Peyer's patch (tissue), 4 donors: ENCODE results near the gene CYFIP1. TPM values are rescaled to one million over a fixed set of nuclear protein-coding genes. Genes with fewer than 3 reads are reported as not detected.
"Not testable (repeated sequence)": the region's sequence is repeated elsewhere in the genome, so short reads cannot be mapped to it uniquely, and the experiment has no call there.

ENCODE experiments used
- DNase-seq, 3 donors: peaks; one replicate each; pipeline ENCODE4 v3.0.0-alpha.2; 2017 to 2019
- H3K27ac ChIP-seq, 4 donors: fragments of 200-600 bp; sonication (generic); one replicate each; pipeline ENCODE4 v1.5.1; 2016 to 2019
- H3K27me3 ChIP-seq, 2 donors: fragments of 200-600 bp; sonication (generic); one replicate each; pipeline ENCODE4 v1.5.1; 2019
- H3K36me3 ChIP-seq, 3 donors: fragments of 200-600 bp; sonication (generic); one replicate each; pipeline ENCODE4 v1.5.1; 2016 to 2019
- H3K4me1 ChIP-seq, 4 donors: fragments of 200-600 bp; sonication (generic); one replicate each; pipeline ENCODE4 v1.5.1; 2016 to 2019
- H3K4me3 ChIP-seq, 4 donors: fragments of 200-600 bp; sonication (generic); 1 replicate in 3 of 4; 2 replicates in 1 of 4; pipeline ENCODE4 v1.5.1; 2016 to 2019; ENCODE audit warnings: mild to moderate bottlenecking in 1 of 4
- H3K9me3 ChIP-seq, 4 donors: fragments of 200-600 bp; sonication (generic); one replicate each; pipeline ENCODE4 v1.5.1; 2016 to 2019; ENCODE audit warnings: mild to moderate bottlenecking in 1 of 4
- CTCF ChIP-seq, 6 experiments: fragments of 450-650 bp in 4 of 6; fragments of 200-600 bp in 2 of 6; sonication (generic) in 1 of 6; IDR thresholded peaks; one replicate each; pipeline ENCODE4 v1.5.1; 2017 to 2019; ENCODE audit warnings: antibody characterized with exemption in 6 of 6, mild to moderate bottlenecking in 3 of 6, moderate library complexity in 1 of 6
- POLR2A ChIP-seq, 2 donors: fragments of 450-650 bp; IDR thresholded peaks; one replicate each; pipeline ENCODE4 v1.5.1; 2017; ENCODE audit warnings: antibody characterized with exemption in 2 of 2, mild to moderate bottlenecking in 2 of 2, moderate library complexity in 2 of 2
- total RNA-seq, 4 donors: library from RNA; depleted of rRNA; stranded (reverse); fragments of >200 nt; gene quantifications; one replicate each; pipeline ENCODE4 v1.1.0, GENCODE V29; 2016

CYFIP1 gene
- total RNA-seq = 100 to 1,000 TPM in 3 of 4 donors, 10 to 100 TPM in 1; 61.9 to 139 (median 117) TPM

- no peaks in the 10 kb centered on the region for H3K9me3 ChIP-seq
- H3K27me3 ChIP-seq = no peaks in the 10 kb centered on the region
- peak within 1 kb of the TSS; percentile 74 to 92 (median 82) for H3K4me3 ChIP-seq
- H3K4me1 ChIP-seq = peaks cover 0 to 13% (median 2%) of the 10 kb centered on the region in 4 donors
- no peaks in the 10 kb centered on the region for H3K36me3 ChIP-seq
- DNase-seq = peak; percentile 31 to 92 (median 88)
- H3K27ac ChIP-seq = peak within 1 kb of the TSS; percentile 71 to 88 (median 82)
- peak; percentile 47 to 52 for TF ChIP-seq POLR2A (IDR thresholded peaks at IDR 0.05)
- TF ChIP-seq CTCF (IDR thresholded peaks at IDR 0.05) = no peak
Observed at GRCh38 chr15:22980189-22981050, at the start of gene CYFIP1. Gene CYFIP1 (minus strand): TSS chr15:22980368. CDS start chr15:22947285, 33,083 bp downstream.

- TF ChIP-seq POLR2A (IDR thresholded peaks at IDR 0.05) (no peak), CTCF (IDR thresholded peaks at IDR 0.05) (no peak)
- H3K27me3 ChIP-seq = no peaks in the 10 kb centered on the region
- no peaks in the 10 kb centered on the region for H3K9me3 ChIP-seq
- DNase-seq = no peak
- no peak overlapping the region for H3K27ac ChIP-seq
- no peaks in the 10 kb centered on the region for H3K4me1 ChIP-seq
- no peak overlapping the region for H3K4me3 ChIP-seq
- peaks cover 0 to 95% (median 0%) of the 10 kb centered on the region in 3 donors for H3K36me3 ChIP-seq
Observed at GRCh38 chr15:23026218-23026617, 46.0 kb upstream of the CYFIP1 start.

- no peak overlapping the region for H3K27ac ChIP-seq
- no peaks in the 10 kb centered on the region for H3K27me3 ChIP-seq
- no peak overlapping the region for H3K4me3 ChIP-seq
- H3K9me3 ChIP-seq = no peaks in the 10 kb centered on the region
- no peak for DNase-seq
- no peaks in the 10 kb centered on the region for H3K4me1 ChIP-seq
- no peak for TF ChIP-seq CTCF (IDR thresholded peaks at IDR 0.05)
- no peak for TF ChIP-seq POLR2A (IDR thresholded peaks at IDR 0.05)
- H3K36me3 ChIP-seq = peaks cover 0 to 95% (median 0%) of the 10 kb centered on the region in 3 donors
Observed at GRCh38 chr15:23022156-23022555, 42.0 kb upstream of the CYFIP1 start.

GRCh38 chr15:23014394-23015000 is 34.3 kb upstream of the CYFIP1 start:
- Histone ChIP-seq H3K9me3 (no peaks in the 10 kb centered on the region), H3K4me3 (no peak overlapping the region), H3K36me3 (peaks cover 0 to 91% (median 0%) of the 10 kb centered on the region in 3 donors), H3K27me3 (no peaks in the 10 kb centered on the region), H3K4me1 (no peaks in the 10 kb centered on the region), H3K27ac (no peak overlapping the region)
- peak in 1 of 3 donors; percentile 26 for DNase-seq
- TF ChIP-seq CTCF (IDR thresholded peaks at IDR 0.05) = no peak
- no peak for TF ChIP-seq POLR2A (IDR thresholded peaks at IDR 0.05)

GRCh38 chr15:23013681-23014080 is 33.5 kb upstream of the CYFIP1 start:
- H3K4me3 ChIP-seq = no peak overlapping the region
- peaks cover 0 to 91% (median 0%) of the 10 kb centered on the region in 3 donors for H3K36me3 ChIP-seq
- no peak overlapping the region for H3K27ac ChIP-seq
- H3K4me1 ChIP-seq = no peaks in the 10 kb centered on the region
- peak in 1 of 3 donors; percentile 13 for DNase-seq
- no peaks in the 10 kb centered on the region for H3K9me3 ChIP-seq
- no peak for TF ChIP-seq POLR2A (IDR thresholded peaks at IDR 0.05)
- TF ChIP-seq CTCF (IDR thresholded peaks at IDR 0.05) = no peak
- H3K27me3 ChIP-seq = no peaks in the 10 kb centered on the region

- DNase-seq, H3K4me3 ChIP-seq, H3K27ac ChIP-seq, H3K4me1 ChIP-seq, H3K27me3 ChIP-seq, H3K9me3 ChIP-seq: not testable (repeated sequence)
- peaks cover 0 to 91% (median 0%) of the 10 kb centered on the region in 3 donors for H3K36me3 ChIP-seq
Observed at GRCh38 chr15:23012616-23013015, 32.4 kb upstream of the CYFIP1 start.
